K562 (cell line): ENCODE data around the gene RNF2. TPM values are rescaled to one million over a fixed set of nuclear protein-coding genes. Genes with fewer than 3 reads are reported as not detected.

Experiments
- ATAC-seq: fragments of 200-7000 bp; cut with Tn5 transposase; 3 replicates; pipeline ENCODE4 v1.9.1; 2020; ENCODE audit warnings: moderate library complexity
- BruUV-seq: library from RNA; stranded (reverse); fragments of 400-500 nt; replicated peaks from 2 replicates; lab custom pipeline; 2021; lab: Mats Ljungman, UMichigan
- CTCF ChIA-PET: fragments of 300-600 bp; formaldehyde crosslinking; extraction: SDS; loops from one replicate; lab custom pipeline; 2021; ENCODE audit warnings: low intra/inter-chr PET ratio; lab: Yijun Ruan, JAX
- POLR2A ChIA-PET: fragments of 300-600, 350-650 bp; sonication (Branson Sonifier 250); formaldehyde crosslinking; extraction: SDS; loops from one replicate; lab custom pipeline; 2021; ENCODE audit warnings: antibody characterized with exemption, inconsistent platforms; lab: Yijun Ruan, JAX
- DNase-seq, 4 experiments: peaks; one replicate each; pipeline versions ENCODE4 v3.0.0 to v3.0.0-alpha.2; 2011 to 2018; ENCODE audit warnings: low spot score in 3 of 4, mixed read lengths in 3 of 4; ENCODE audit errors: extremely low read depth in 1 of 4
- FAIRE-seq: peaks from 2 replicates; lab custom pipeline; 2011; peaks lifted over from hg19 to GRCh38; lab: Jason Lieb, UNC
- H2AFZ ChIP-seq: 2 replicates; pipeline ENCODE4 v1.6.0; 2011; ENCODE audit warnings: low read depth, low read length, control low read depth, inconsistent platforms
- H3K27ac ChIP-seq: fragments of 200-600 bp; 3 replicates; pipeline ENCODE4 v1.8.0; 2011; ENCODE audit warnings: low read depth, mild to moderate bottlenecking, control low read depth, inconsistent platforms, low read length, moderate library complexity, mixed read lengths; ENCODE audit errors: extremely low read depth
- H3K27me3 ChIP-seq, 2 experiments: fragments of 300-600 bp in 1 of 2; 2 replicates in 1 of 2; 3 replicates in 1 of 2; pipeline versions ENCODE4 v1.6.0 to v1.8.0; 2011; ENCODE audit warnings: inconsistent platforms in 2 of 2, low read length in 2 of 2, mild to moderate bottlenecking in 1 of 2, mixed read lengths in 1 of 2, moderate library complexity in 1 of 2; ENCODE audit not compliant: control insufficient read depth in 2 of 2, insufficient read depth in 2 of 2
- H3K36me3 ChIP-seq: fragments of 300-600 bp; 3 replicates; pipeline ENCODE4 v1.8.0; 2011; ENCODE audit warnings: mild to moderate bottlenecking, low read length, inconsistent platforms; ENCODE audit not compliant: control insufficient read depth, insufficient read depth
- H3K4me1 ChIP-seq, 2 experiments: fragments of 200-600 bp in 1 of 2; replicated peaks in 1 of 2; 2 replicates in 1 of 2; 3 replicates in 1 of 2; pipeline versions ENCODE4 v1.5.1 to v1.8.0; 2011; ENCODE audit warnings: inconsistent platforms in 2 of 2, low read length in 2 of 2, mild to moderate bottlenecking in 1 of 2, mixed read lengths in 1 of 2, moderate library complexity in 1 of 2; ENCODE audit not compliant: control insufficient read depth in 2 of 2, insufficient read depth in 2 of 2
- H3K4me2 ChIP-seq: 2 replicates; pipeline ENCODE4 v1.6.1; 2011; ENCODE audit warnings: low read length, control low read depth, inconsistent platforms, mixed read lengths; ENCODE audit not compliant: insufficient read depth
- H3K4me3 ChIP-seq: fragments of 200-600 bp; sonication (generic), shearing (Covaris generic); 2 replicates; pipeline ENCODE4 v1.5.1; 2016; ENCODE audit warnings: control low read depth, inconsistent platforms
- H3K79me2 ChIP-seq: fragments of 200-600 bp; 3 replicates; pipeline ENCODE4 v1.8.0; 2011; ENCODE audit warnings: low read length, inconsistent platforms; ENCODE audit not compliant: control insufficient read depth, insufficient read depth
- H3K9ac ChIP-seq, 2 experiments: 2 replicates each; pipeline versions ENCODE4 v1.6.0 to v1.6.1; 2011; ENCODE audit warnings: low read depth in 2 of 2, low read length in 2 of 2, control low read depth in 1 of 2, inconsistent platforms in 1 of 2, mild to moderate bottlenecking in 1 of 2, mixed read lengths in 1 of 2; ENCODE audit not compliant: insufficient read depth in 1 of 2
- H3K9me1 ChIP-seq: one replicate; pipeline ENCODE4 v1.6.0; 2011; ENCODE audit warnings: inconsistent platforms, mild to moderate bottlenecking, low read length, moderate library complexity; ENCODE audit not compliant: control insufficient read depth, insufficient read depth
- H3K9me3 ChIP-seq: replicated peaks from 2 replicates; pipeline ENCODE4 v1.5.1; 2011; ENCODE audit warnings: low read depth, low read length, inconsistent platforms; ENCODE audit not compliant: control insufficient read depth, insufficient read depth
- H4K20me1 ChIP-seq: replicated peaks from 2 replicates; pipeline ENCODE4 v1.6.1; 2011; ENCODE audit warnings: low read length, inconsistent platforms, mixed read lengths; ENCODE audit not compliant: control insufficient read depth, insufficient read depth
- CLOCK ChIP-seq: fragments of 250-450 bp; sonication (Bioruptor Pico); IDR thresholded peaks from 2 replicates; pipeline ENCODE4 v1.4.0; 2020; ENCODE audit warnings: mild to moderate bottlenecking, moderate library complexity, borderline replicate concordance
- FOXK2 ChIP-seq, 2 experiments: fragments of 450-650 bp; IDR thresholded peaks in 1 of 2; conservative IDR thresholded peaks in 1 of 2; 2 replicates each; pipeline ENCODE4 v1.6.1; 2016; ENCODE audit warnings: low read depth in 2 of 2, mild to moderate bottlenecking in 1 of 2
- HINFP ChIP-seq: fragments of 450-650 bp; conservative IDR thresholded peaks from 2 replicates; pipeline ENCODE4 v1.6.1; 2016; ENCODE audit warnings: missing genetic modification characterization, low read depth, mild to moderate bottlenecking, control low read depth, missing compliant biosample characterization
- MYNN ChIP-seq, 2 experiments: sonication (generic); formaldehyde crosslinking in 1 of 2; IDR thresholded peaks; 2 replicates each; pipeline versions ENCODE4 v1.5.0 to v1.6.1; 2016 to 2020; ENCODE audit warnings: antibody characterized with exemption in 1 of 2, missing genetic modification reagents in 1 of 2
- RBM17 ChIP-seq: fragments of 200-400 bp; formaldehyde crosslinking; IDR thresholded peaks from 2 replicates; pipeline ENCODE4 v1.6.1; 2017; ENCODE audit warnings: low read depth, mild to moderate bottlenecking, low read length, borderline replicate concordance
- ZNF778 ChIP-seq: fragments of 450-650 bp; formaldehyde crosslinking; IDR thresholded peaks from 2 replicates; pipeline ENCODE4 v1.4.0; 2020; ENCODE audit warnings: mild to moderate bottlenecking, moderate library complexity
- WGBS: fragments of 100-300 bp; shearing (Covaris generic); methylation state at CpG from one replicate; pipeline ENCODE4 v1.1.6; 2016; ENCODE audit warnings: low coverage, mixed read lengths; ENCODE audit not compliant: insufficient coverage; ENCODE audit errors: missing lambda C conversion rate; 5-methylcytosine and 5-hydroxymethylcytosine counted together
- in situ Hi-C: fragments of 300-500 bp; cut with MboI; formaldehyde crosslinking; loops from 4 replicates; pipeline ENCODE4 v1.15.0; 2018; ENCODE audit warnings: inconsistent platforms, mixed read lengths
- intact Hi-C: fragments of 100-400 bp; cut with micrococcal nuclease; formaldehyde crosslinking; loops from 2 replicates; pipeline ENCODE4 v1.14.2; 2022
- polyA plus RNA-seq, 8 experiments: library from polyadenylated mRNA; depleted of rRNA in 4 of 8; stranded (reverse) in 5 of 8; unstranded in 3 of 8; fragments of >200 nt; fragmentation: Nextera tagmentation in 2 of 8; fragmentation: Illumina TruSeq in 1 of 8; extraction: Ambion mirVana in 2 of 8; extraction: Trizol in 1 of 8; gene quantifications; 2 replicates each; pipeline versions ENCODE4 v1.2.1 to v1.2.3, GENCODE V29; 2011 to 2014; ENCODE audit warnings: inconsistent platforms in 1 of 8, missing spikeins in 1 of 8
- total RNA-seq, 7 experiments: library from RNA; depleted of rRNA in 6 of 7; stranded (reverse); fragments of >200 nt in 6 of 7; fragmentation: Illumina TruSeq in 2 of 7; extraction: Trizol in 2 of 7; gene quantifications; 2 replicates each; pipeline versions ENCODE4 v1.2.1 to v1.2.3, GENCODE V29; 2011 to 2021; ENCODE audit warnings: low replicate concordance in 1 of 7
- TF ChIP-seq, protein P1 (sequence below): fragments of 450-650 bp; IDR thresholded peaks from 2 replicates; pipeline ENCODE4 v1.6.1; 2018; ENCODE audit warnings: mild to moderate bottlenecking, low read depth; ENCODE audit not compliant: partially characterized antibody

The RNF2 gene
- total and polyA plus RNA-seq, 9 of the 15 experiments (the other 6 are each of a cell fraction or from before 2014, with no cell fraction given) = 7.1 to 66.5 (median 32.9) TPM

DNA sequence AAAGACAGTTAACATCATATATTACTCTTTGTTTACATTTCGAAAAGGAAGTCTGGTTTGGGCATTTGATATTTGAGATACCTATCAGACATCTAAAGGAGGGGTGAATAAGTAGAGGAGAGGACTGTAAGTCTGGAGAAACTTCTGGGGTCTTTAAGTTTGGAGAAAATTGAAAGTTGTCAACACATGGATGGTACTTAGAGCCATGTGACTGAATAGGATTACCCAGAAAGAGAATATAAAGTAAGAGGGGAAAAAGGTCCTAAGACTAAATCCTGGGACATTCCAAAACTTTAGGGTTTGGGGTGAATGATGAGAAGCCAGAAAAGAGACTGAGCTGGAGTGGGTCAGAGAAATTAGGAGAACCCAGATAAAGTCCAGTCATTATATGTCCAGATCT lies 10.1 kb upstream of the RNF2 start:
- FAIRE-seq = no peak
- no peaks in the 10 kb centered on the region for H3K4me1 ChIP-seq
- no peaks in the 10 kb centered on the region for H3K9me1 ChIP-seq
- TF ChIP-seq FOXK2 (conservative IDR thresholded peaks at IDR 0.05 in 1 of 2, IDR thresholded peaks at IDR 0.05 in 1 of 2; ENCODE audit: low read depth in 2 of 2) (no peak), ZNF778 (CRISPR knock-in tag) (no peak)
- TF ChIP-seq, all 486 proteins: peak for 0
- BruUV-seq = no TSS peak
- Histone ChIP-seq H3K27ac (no peak overlapping the region), H2AFZ (no peak overlapping the region), H3K36me3 (no peaks in the 10 kb centered on the region), H3K9ac (no peak overlapping the region), H3K4me3 (no peak overlapping the region), H4K20me1 (no peaks in the 10 kb centered on the region), H3K27me3 (peaks cover 0 to 4% of the 10 kb centered on the region in 2 experiments; a peak in 1 of 5 replicates), H3K9me3 (no peaks in the 10 kb centered on the region), H3K79me2 (no peaks in the 10 kb centered on the region), H3K4me2 (no peak overlapping the region)
- ChIA-PET POLR2A (interaction anchor here (0.6 to 1.0 kb wide), 2 partner anchors 9 to 1997 kb away, joined by 3 to 4 read pairs; partner anchors contain the start of gene RNF2), CTCF (no interaction called here)
- 0% methylated on average over 1 of the region's 1 CpG for WGBS
- no peak for DNase-seq
- no peak for ATAC-seq
- intact Hi-C loops (no loop called here), in situ Hi-C loops (no loop called here)

- Histone ChIP-seq H3K79me2 (no peaks in the 10 kb centered on the region), H4K20me1 (no peaks in the 10 kb centered on the region), H3K27me3 (no peaks in the 10 kb centered on the region), H3K36me3 (no peaks in the 10 kb centered on the region), H3K4me1 (peaks cover 0 to 3% of the 10 kb centered on the region in 2 experiments; a peak in 2 of 5 replicates), H3K4me2 (no peak overlapping the region), H2AFZ (peak overlapping the region; percentile 6; the same call in 1 of the 2 replicates), H3K9me1 (no peaks in the 10 kb centered on the region), H3K9ac (no peak overlapping the region), H3K9me3 (no peaks in the 10 kb centered on the region), H3K4me3 (no peak overlapping the region), H3K27ac (no peak overlapping the region)
- 45% methylated on average over 7 of the region's 7 CpGs for WGBS
- intact Hi-C loops = no loop called here
- DNase-seq (no peak), FAIRE-seq (no peak), ATAC-seq (peak; percentile 52; the same call in 2 of the 3 replicates)
- ChIA-PET POLR2A (interaction anchor here (0.7 to 1.3 kb wide), 2 partner anchors 9 to 28 kb away, joined by 3 to 5 read pairs; no protein-coding TSS in a partner anchor), CTCF (no interaction called here)
- in situ Hi-C loops = no loop called here
- BruUV-seq = no TSS peak
- TF ChIP-seq, protein P1, sequence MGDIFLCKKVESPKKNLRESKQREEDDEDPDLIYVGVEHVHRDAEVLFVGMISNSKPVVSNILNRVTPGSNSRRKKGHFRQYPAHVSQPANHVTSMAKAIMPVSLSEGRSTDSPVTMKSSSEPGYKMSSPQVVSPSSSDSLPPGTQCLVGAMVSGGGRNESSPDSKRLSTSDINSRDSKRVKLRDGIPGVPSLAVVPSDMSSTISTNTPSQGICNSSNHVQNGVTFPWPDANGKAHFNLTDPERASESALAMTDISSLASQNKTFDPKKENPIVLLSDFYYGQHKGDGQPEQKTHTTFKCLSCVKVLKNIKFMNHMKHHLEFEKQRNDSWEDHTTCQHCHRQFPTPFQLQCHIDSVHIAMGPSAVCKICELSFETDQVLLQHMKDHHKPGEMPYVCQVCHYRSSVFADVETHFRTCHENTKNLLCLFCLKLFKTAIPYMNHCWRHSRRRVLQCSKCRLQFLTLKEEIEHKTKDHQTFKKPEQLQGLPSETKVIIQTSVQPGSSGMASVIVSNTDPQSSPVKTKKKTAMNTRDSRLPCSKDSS = no peak
- TF ChIP-seq CLOCK (no peak), HINFP (no peak), MYNN (IDR thresholded peaks at IDR 0.05) (no peak), MYNN (CRISPR knock-in tag; IDR thresholded peaks at IDR 0.05) (no peak), RBM17 (no peak)
Observed at GRCh38 chr1:185038813-185039376, 6.5 kb upstream of the RNF2 start.
